ENCODE measurements around the gene FKTN. TPM values are rescaled to one million over a fixed set of nuclear protein-coding genes. Genes with fewer than 3 reads are reported as not detected.

FKTN gene
- total RNA-seq, 1 donor from 2014 or later: 13.5 TPM

DNA sequence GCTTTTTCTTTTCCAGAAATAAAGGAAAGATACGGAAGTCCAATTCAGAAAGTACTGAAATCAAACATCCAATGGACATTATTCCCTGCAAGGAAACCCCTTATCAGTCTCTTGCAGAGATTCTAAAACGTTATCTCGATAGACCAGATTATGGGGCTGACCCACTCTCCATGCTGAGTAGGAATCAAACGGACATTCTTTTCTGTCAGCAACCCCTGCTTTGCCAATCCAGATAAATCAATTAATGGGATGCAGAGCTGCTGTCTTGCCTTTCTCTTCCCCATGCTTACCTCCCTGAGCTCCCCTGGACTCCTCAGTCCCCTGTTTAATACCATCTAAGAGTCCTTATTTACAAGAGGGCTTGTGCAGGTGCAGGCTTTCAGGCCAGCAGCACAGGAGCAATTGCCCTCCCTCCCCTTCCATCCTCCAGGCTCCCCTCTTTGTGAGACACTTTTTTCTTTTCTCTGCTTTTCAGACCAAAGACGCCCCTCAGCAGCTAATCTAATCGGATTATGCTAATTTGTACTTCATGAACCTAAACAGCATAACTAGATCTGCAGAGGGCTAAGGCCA is 118.5 kb downstream of the FKTN start:
- DNase-seq (ENCODE audit: low spot score): no peak

- no peak for DNase-seq (ENCODE audit: low spot score)
Measured at GRCh38 chr9:105678163-105678562, 120.2 kb downstream of the FKTN start.

DNA sequence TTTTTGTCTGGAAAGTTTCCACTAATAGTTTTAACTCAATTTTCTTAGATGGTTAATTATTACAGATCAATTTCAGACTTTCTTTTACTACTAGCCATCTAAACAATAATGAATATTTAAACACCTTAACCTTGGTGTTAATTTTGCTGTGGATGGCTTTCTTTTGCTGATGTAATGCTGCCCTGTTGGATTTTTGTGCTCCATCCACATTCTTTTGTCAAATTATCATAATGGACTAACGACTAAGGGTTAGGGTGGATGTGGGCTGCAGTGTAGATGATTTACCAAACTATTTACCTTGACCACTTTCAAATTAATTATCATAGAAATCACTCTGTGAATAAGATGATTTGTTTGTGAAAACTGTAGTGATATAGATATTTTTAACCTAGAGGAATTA is 120.8 kb downstream of the FKTN start:
- DNase-seq (ENCODE audit: low spot score): no peak

- no peak for DNase-seq (ENCODE audit: low spot score)
Measured at GRCh38 chr9:105679257-105680022, 121.5 kb downstream of the FKTN start.

DNA sequence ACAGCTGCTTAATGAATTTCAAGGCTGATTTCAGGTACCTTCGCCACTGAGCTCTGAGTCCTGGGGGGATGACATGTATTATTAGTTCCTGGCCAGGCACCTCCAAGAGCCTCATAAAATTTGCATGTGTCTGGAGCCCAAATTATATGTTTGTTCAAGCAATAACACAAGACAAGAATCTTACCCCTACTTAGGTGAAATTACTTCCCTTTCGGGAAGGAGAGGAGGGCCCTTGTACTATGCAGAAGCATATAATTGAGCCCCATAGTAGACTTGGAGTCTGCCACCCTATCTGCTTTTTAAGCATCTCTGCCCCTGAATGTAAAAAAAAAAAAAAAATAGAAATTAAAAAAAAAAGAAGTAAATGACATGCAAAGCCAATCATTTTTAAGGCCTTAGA is 123.4 kb downstream of the FKTN start:
- DNase-seq (ENCODE audit: low spot score): no peak

- no peak for DNase-seq (ENCODE audit: low spot score)
Measured at GRCh38 chr9:105681724-105682123, 123.8 kb downstream of the FKTN start.

DNA sequence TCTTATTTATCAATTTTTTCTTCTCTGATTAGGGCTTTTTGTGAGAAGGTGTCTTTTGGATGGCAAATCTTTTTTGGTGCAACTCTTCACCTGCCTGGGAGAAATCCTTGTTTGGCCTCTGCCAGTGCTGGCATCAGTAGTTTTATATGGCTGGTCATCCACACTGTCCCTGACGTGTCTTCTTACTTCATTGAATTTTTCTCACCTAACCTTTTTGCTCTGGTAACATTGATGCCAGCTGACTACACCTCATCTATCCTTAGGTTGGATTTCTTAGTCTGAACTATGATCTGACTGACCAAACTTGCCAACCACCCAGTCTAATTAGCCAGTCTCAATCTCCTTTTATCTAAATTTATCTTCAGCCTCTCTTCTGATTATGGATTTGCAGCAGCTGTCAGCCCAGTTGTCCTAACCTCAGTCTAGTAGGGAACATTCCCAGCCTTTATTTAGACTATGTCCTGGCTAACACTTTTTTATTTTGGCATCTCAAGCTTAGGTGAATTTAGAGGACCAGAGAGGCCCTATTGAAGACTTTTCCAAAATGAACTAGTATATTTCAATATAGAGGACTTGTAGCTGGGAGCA is 125.9 kb downstream of the FKTN start:
- no peak for DNase-seq (ENCODE audit: low spot score)

GRCh38 chr9:105686936-105687335 is 129.0 kb downstream of the FKTN start:
- DNase-seq (ENCODE audit: low spot score): no peak

Other genes with a start within 250 kb of the FKTN start
- 5.1 TPM for gene FSD1L, start 110.1 kb upstream of the FKTN start, total RNA-seq
- gene TAL2, start 104.3 kb downstream of the FKTN start, total RNA-seq: not detected
- gene TMEM38B, start 136.4 kb downstream of the FKTN start, total RNA-seq: 12.3 TPM

Data from mesenteric fat pad (tissue), 1 donor.